Measurements from ENCODE around the gene ZNF813. TPM values are rescaled to one million over a fixed set of nuclear protein-coding genes. Genes with fewer than 3 reads are reported as not detected.

The ZNF813 gene
- 2.0 and 2.1 TPM in 2 replicates for total RNA-seq

GRCh38 chr19:53467485-53468262 is at the start of gene ZNF813:
Gene ZNF813 (plus strand): TSS chr19:53467733. CDS start chr19:53483823, 16,090 bp downstream.

DNA sequence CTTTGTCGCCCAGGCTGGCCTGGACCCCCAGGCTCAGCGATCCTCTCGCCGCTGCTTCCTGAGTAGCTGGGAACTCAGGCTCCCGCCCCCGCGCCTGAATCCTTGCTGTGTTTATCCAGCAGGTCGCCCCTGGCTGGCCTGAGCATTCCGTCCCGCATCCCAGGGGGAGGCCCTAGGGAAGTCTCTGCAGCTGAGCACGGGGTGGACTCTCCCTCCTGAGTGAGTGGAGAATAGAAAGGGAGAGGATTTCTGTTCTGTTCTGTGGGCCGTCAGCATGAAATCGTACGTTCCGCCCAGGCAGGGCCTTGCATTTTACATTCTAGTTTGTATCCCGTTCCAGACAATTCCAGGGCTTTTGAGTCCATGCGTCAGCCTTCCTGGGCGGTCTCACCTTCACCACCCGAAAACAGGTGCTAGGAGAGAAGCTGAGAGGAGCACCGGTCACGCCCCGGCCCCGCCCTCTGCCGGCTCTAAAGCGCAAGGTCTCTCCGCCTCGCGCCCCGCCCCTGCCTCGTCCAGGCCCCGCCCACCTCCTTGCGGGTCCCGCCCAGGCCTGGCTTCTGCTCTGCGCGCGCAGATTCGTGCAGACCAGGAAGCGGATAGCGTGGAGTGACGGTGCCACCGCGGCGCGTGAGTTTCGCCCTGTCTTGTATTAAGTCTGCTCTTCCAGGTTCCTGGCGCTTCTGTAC is 36.0 kb upstream of the ZNF813 start, which contains the start of gene ZNF761:
TSS of gene ZNF761 (plus strand) at position 586 of the 689 bp plus-strand sequence. CDS start 15,285 bp downstream, outside the sequence.

GRCh38 chr19:53537521-53538377 is 70.2 kb downstream of the ZNF813 start, which contains the start of gene ZNF331:
Gene ZNF331 (plus strand): TSS chr19:53538145. CDS start chr19:53569377, 31,232 bp downstream.

Other genes starting within 250 kb of the ZNF813 start
- gene ZNF677, start 212.9 kb upstream of the ZNF813 start, total RNA-seq, result 14.6 and 19.1 TPM in 2 replicates
- gene VN1R2, start 209.4 kb upstream of the ZNF813 start, total RNA-seq, result not detected in 2 replicates
- not detected in 2 replicates for gene VN1R4, start 200.0 kb upstream of the ZNF813 start, total RNA-seq
- gene ZNF845, start 134.0 kb upstream of the ZNF813 start, total RNA-seq, result 3.8 and 4.9 TPM in 2 replicates
- 1.4 and 3.2 TPM in 2 replicates for gene ZNF525, start 102.0 kb upstream of the ZNF813 start, total RNA-seq
- 5.4 and 13.0 TPM in 2 replicates for gene ZNF765, start 72.6 kb upstream of the ZNF813 start, total RNA-seq
- 8.7 and 9.2 TPM in 2 replicates for gene ZNF761, start 35.7 kb upstream of the ZNF813 start, total RNA-seq
- gene ZNF331, start 70.4 kb downstream of the ZNF813 start, total RNA-seq, result 5.4 and 6.3 TPM in 2 replicates
- not detected in 2 replicates for gene DPRX, start 164.3 kb downstream of the ZNF813 start, total RNA-seq